Testis (tissue), 3 donors: Measurements from ENCODE around the gene ADCY9. TPM values are rescaled to one million over a fixed set of nuclear protein-coding genes. Genes with fewer than 3 reads are reported as not detected.
A peak's percentile ranks its signal among the peaks of the same experiment; 100 is the strongest.
"Not testable (repeated sequence)": the region's sequence is repeated elsewhere in the genome, so short reads cannot be mapped to it uniquely, and the experiment has no call there.

Source experiments
- DNase-seq: peaks from one replicate; pipeline ENCODE4 v3.0.0-alpha.2; 2019
- H3K27ac ChIP-seq, 2 donors: fragments of 200-600 bp; sonication (generic); one replicate each; pipeline ENCODE4 v1.5.1; 2019
- H3K27me3 ChIP-seq: fragments of 200-600 bp; sonication (generic); one replicate; pipeline ENCODE4 v1.5.1; 2019
- H3K36me3 ChIP-seq: fragments of 200-600 bp; sonication (generic); one replicate; pipeline ENCODE4 v1.5.1; 2017; ENCODE audit warnings: low read depth; ENCODE audit errors: missing control alignments
- H3K4me1 ChIP-seq: fragments of 200-600 bp; sonication (generic); one replicate; pipeline ENCODE4 v1.5.1; 2019
- H3K4me3 ChIP-seq, 2 donors: fragments of 200-600 bp; sonication (generic); one replicate each; pipeline ENCODE4 v1.5.1; 2017 to 2019
- H3K9me3 ChIP-seq: fragments of 200-600 bp; sonication (generic); one replicate; pipeline ENCODE4 v1.5.1; 2017
- CTCF ChIP-seq, 3 experiments: fragments of 450-650 bp in 2 of 3; fragments of 200-600 bp in 1 of 3; sonication (generic) in 1 of 3; IDR thresholded peaks; one replicate each; pipeline ENCODE4 v1.5.1; 2016 to 2019; ENCODE audit warnings: antibody characterized with exemption in 3 of 3, mild to moderate bottlenecking in 2 of 3, moderate library complexity in 1 of 3
- POLR2A ChIP-seq: fragments of 450-650 bp; IDR thresholded peaks from one replicate; pipeline ENCODE4 v1.6.1; 2017; ENCODE audit warnings: antibody characterized with exemption, mild to moderate bottlenecking, moderate library complexity
- WGBS, 2 donors: methylation state at CpG; one replicate each; pipeline ENCODE4 v1.1.5; 2018; 5-methylcytosine and 5-hydroxymethylcytosine counted together
- intact Hi-C: fragments of 100-400 bp; cut with DNase I; formaldehyde crosslinking; loops from one replicate; pipeline ENCODE4 v1.15.1; 2023; ENCODE audit warnings: low total_unique reads
- polyA plus RNA-seq: library from polyadenylated mRNA; stranded (reverse); fragments of 350-450 nt; fragmentation: Illumina TruSeq; extraction: RNeasy Lipid Tissue Mini Kit (QIAGEN cat#74804); gene quantifications from one replicate; pipeline ENCODE4 v1.2.3, GENCODE V29; 2014; ENCODE audit warnings: low read depth, low replicate concordance; ENCODE audit not compliant: insufficient read depth
- total RNA-seq, 2 donors: library from RNA; depleted of rRNA; stranded (reverse); fragments of >200 nt; gene quantifications; one replicate each; pipeline ENCODE4 v1.2.3, GENCODE V29; 2016

ADCY9 gene
- total and polyA plus RNA-seq, 3 donors from 2014 or later = 19.0 to 77.2 (median 52.8) TPM

- H3K4me3 ChIP-seq = no peak overlapping the region
- peaks cover 21% of the 10 kb centered on the region for H3K4me1 ChIP-seq
- WGBS, 2 donors = 20 to 36% methylated on average over 10 to 14 of the region's 14 CpGs
Measured at GRCh38 chr16:3949287-3949686, 167.0 kb downstream of the ADCY9 start.

GRCh38 chr16:3948378-3948995 is 167.8 kb downstream of the ADCY9 start:
- TF ChIP-seq POLR2A = no peak
- Histone ChIP-seq H3K27me3 (no peaks in the 10 kb centered on the region), H3K4me1 (peaks cover 19% of the 10 kb centered on the region), H3K9me3 (no peaks in the 10 kb centered on the region), H3K36me3 (no peaks in the 10 kb centered on the region), H3K4me3 (no peak overlapping the region), H3K27ac (no peak overlapping the region)
- 73 to 82% methylated on average over 17 of the region's 17 CpGs for WGBS, 2 donors
- intact Hi-C loops = no loop called here
- DNase-seq = no peak

More at GRCh38 chr16:3949287-3949686, 167.0 kb downstream of the ADCY9 start:
- Histone ChIP-seq H3K27ac (peak overlapping the region; percentile 33 to 78), H3K36me3 (no peaks in the 10 kb centered on the region), H3K9me3 (no peaks in the 10 kb centered on the region), H3K27me3 (no peaks in the 10 kb centered on the region)
- DNase-seq = no peak
- intact Hi-C loops = no loop called here
- TF ChIP-seq POLR2A = no peak
- TF ChIP-seq CTCF (IDR thresholded peaks at IDR 0.05) = no peak

GRCh38 chr16:3946604-3947180 is 169.6 kb downstream of the ADCY9 start:
- H3K27me3 ChIP-seq = no peaks in the 10 kb centered on the region
- no peak for DNase-seq
- no peaks in the 10 kb centered on the region for H3K9me3 ChIP-seq
- H3K36me3 ChIP-seq = no peaks in the 10 kb centered on the region
- 89 to 91% methylated on average over 12 to 20 of the region's 20 CpGs for WGBS, 2 donors
- H3K4me3 ChIP-seq = no peak overlapping the region
- intact Hi-C loops = no loop called here
- H3K27ac ChIP-seq = no peak overlapping the region
- TF ChIP-seq POLR2A (no peak), CTCF (IDR thresholded peaks at IDR 0.05) (no peak)
- peaks cover 19% of the 10 kb centered on the region for H3K4me1 ChIP-seq

- intact Hi-C loops = no loop called here
- Histone ChIP-seq H3K27ac (no peak overlapping the region), H3K36me3 (no peaks in the 10 kb centered on the region), H3K27me3 (no peaks in the 10 kb centered on the region), H3K4me1 (peaks cover 19% of the 10 kb centered on the region), H3K9me3 (no peaks in the 10 kb centered on the region), H3K4me3 (no peak overlapping the region)
- TF ChIP-seq CTCF (IDR thresholded peaks at IDR 0.05) (no peak), POLR2A (no peak)
- WGBS, 2 donors = 50 to 51% methylated on average over 11 of the region's 11 CpGs
- DNase-seq = peak; percentile 68
Measured at GRCh38 chr16:3945751-3946603, 170.3 kb downstream of the ADCY9 start.

GRCh38 chr16:3944457-3944856 is 171.8 kb downstream of the ADCY9 start:
- H3K27ac ChIP-seq, H3K36me3 ChIP-seq, H3K9me3 ChIP-seq, H3K4me3 ChIP-seq, DNase-seq, intact Hi-C loops, H3K27me3 ChIP-seq: not testable (repeated sequence)
- peaks cover 11% of the 10 kb centered on the region for H3K4me1 ChIP-seq
- WGBS, 2 donors = 94 to 95% methylated on average over 2 of the region's 2 CpGs

- H3K9me3 ChIP-seq, H3K4me3 ChIP-seq, intact Hi-C loops, H3K27ac ChIP-seq, H3K4me1 ChIP-seq, H3K27me3 ChIP-seq, DNase-seq, H3K36me3 ChIP-seq: not testable (repeated sequence)
- WGBS, 2 donors = 92 to 98% methylated on average over 4 of the region's 4 CpGs
Measured at GRCh38 chr16:3942146-3942545, 174.1 kb downstream of the ADCY9 start.
